HepG2 (cell line): Measurements from ENCODE around the gene ASGR1. TPM values are rescaled to one million over a fixed set of nuclear protein-coding genes. Genes with fewer than 3 reads are reported as not detected.
"Not testable (repeated sequence)": the region's sequence is repeated elsewhere in the genome, so short reads cannot be mapped to it uniquely, and the experiment has no call there.

Experiments used
- ATAC-seq: fragments of 200-7000 bp; cut with Tn5 transposase; 3 replicates; pipeline ENCODE4 v1.9.1; 2020; ENCODE audit warnings: mild to moderate bottlenecking, moderate library complexity
- BruUV-seq: library from RNA; stranded (reverse); fragments of 400-500 nt; replicated peaks from 2 replicates; lab custom pipeline; 2021; lab: Mats Ljungman, UMichigan
- CTCF ChIA-PET: fragments of 300-600 bp; formaldehyde crosslinking; extraction: SDS; loops from one replicate; lab custom pipeline; 2021; ENCODE audit warnings: low total read pairs, inconsistent platforms, low intra/inter-chr PET ratio; lab: Yijun Ruan, JAX
- POLR2A ChIA-PET: fragments of 350-600 bp; sonication (Branson Sonifier 250); formaldehyde crosslinking; loops from one replicate; lab custom pipeline; 2020; ENCODE audit warnings: antibody characterized with exemption, inconsistent platforms; lab: Yijun Ruan, JAX
- DNase-seq: peaks from one replicate; pipeline ENCODE4 v3.0.0-alpha.2; 2015; ENCODE audit warnings: low spot score
- FAIRE-seq: peaks from 3 replicates; lab custom pipeline; 2011; peaks lifted over from hg19 to GRCh38; lab: Jason Lieb, UNC
- H2AFZ ChIP-seq: one replicate; pipeline ENCODE4 v1.6.1; 2011; ENCODE audit warnings: low read length, inconsistent platforms
- H3K27ac ChIP-seq: fragments of 300-600 bp; 3 replicates; pipeline ENCODE4 v1.8.0; 2011; ENCODE audit warnings: mixed run types, mild to moderate bottlenecking, mixed read lengths, low read length, inconsistent platforms; ENCODE audit not compliant: insufficient read depth; ENCODE audit errors: extremely low read length
- H3K27me3 ChIP-seq, 2 experiments: fragments of 200-600 bp in 1 of 2; 2 replicates in 1 of 2; 3 replicates in 1 of 2; pipeline versions ENCODE4 v1.6.0 to v1.8.0; 2011; ENCODE audit warnings: low read length in 2 of 2, mild to moderate bottlenecking in 2 of 2, moderate library complexity in 2 of 2, inconsistent platforms in 1 of 2; ENCODE audit not compliant: insufficient read depth in 2 of 2, control insufficient read depth in 1 of 2
- H3K36me3 ChIP-seq, 2 experiments: fragments of 200-600 bp in 1 of 2; replicated peaks in 1 of 2; 2 replicates in 1 of 2; 3 replicates in 1 of 2; pipeline versions ENCODE4 v1.5.1 to v1.8.0; 2011; ENCODE audit warnings: low read length in 2 of 2, inconsistent platforms in 1 of 2; ENCODE audit not compliant: insufficient read depth in 2 of 2, control insufficient read depth in 1 of 2
- H3K4me1 ChIP-seq: 2 replicates; pipeline ENCODE4 v1.5.1; 2012; ENCODE audit warnings: low read length, inconsistent platforms; ENCODE audit not compliant: insufficient read depth
- H3K4me2 ChIP-seq: 2 replicates; pipeline ENCODE4 v1.6.0; 2011; ENCODE audit warnings: low read depth, low read length, inconsistent platforms
- H3K4me3 ChIP-seq, 3 experiments: fragments of 200-600 bp in 1 of 3; sonication (generic), shearing (Covaris generic) in 1 of 3; replicated peaks in 1 of 3; 2 replicates each; pipeline ENCODE4 v1.5.1; 2011 to 2016; ENCODE audit warnings: low read length in 3 of 3, inconsistent platforms in 2 of 3, low read depth in 2 of 3, mild to moderate bottlenecking in 2 of 3, control low read depth in 1 of 3, mixed read lengths in 1 of 3; ENCODE audit not compliant: insufficient read depth in 1 of 3
- H3K79me2 ChIP-seq: one replicate; pipeline ENCODE4 v1.6.1; 2011; ENCODE audit warnings: low read length, inconsistent platforms; ENCODE audit not compliant: insufficient read depth
- H3K9ac ChIP-seq: 2 replicates; pipeline ENCODE4 v1.6.0; 2011; ENCODE audit warnings: mild to moderate bottlenecking, low read depth, low read length, inconsistent platforms; ENCODE audit not compliant: insufficient read depth
- H3K9me3 ChIP-seq: 2 replicates; pipeline ENCODE4 v1.5.1; 2012; ENCODE audit warnings: mild to moderate bottlenecking, low read length
- H4K20me1 ChIP-seq: 2 replicates; pipeline ENCODE4 v1.6.0; 2011; ENCODE audit warnings: inconsistent platforms, mild to moderate bottlenecking, low read length, moderate library complexity; ENCODE audit not compliant: insufficient read depth
- MED1 ChIP-seq: sonication (generic); formaldehyde crosslinking; IDR thresholded peaks from 2 replicates; pipeline ENCODE4 v1.4.0; 2020; ENCODE audit warnings: missing genetic modification reagents
- POGZ ChIP-seq: sonication (generic); formaldehyde crosslinking; IDR thresholded peaks from 2 replicates; pipeline ENCODE4 v1.4.0; 2020; ENCODE audit warnings: mild to moderate bottlenecking, missing genetic modification reagents
- SAP130 ChIP-seq: IDR thresholded peaks from 2 replicates; pipeline ENCODE4 v1.6.1; 2016; ENCODE audit warnings: low read depth
- ZNF232 ChIP-seq: sonication (generic); formaldehyde crosslinking; IDR thresholded peaks from 2 replicates; pipeline ENCODE4 v1.4.0; 2020; ENCODE audit warnings: missing genetic modification reagents, borderline replicate concordance
- WGBS: methylation state at CpG from one replicate; pipeline ENCODE4 v1.1.6; 2017; ENCODE audit warnings: low lambda C conversion rate; 5-methylcytosine and 5-hydroxymethylcytosine counted together
- in situ Hi-C: cut with HindIII; loops from 2 replicates; pipeline ENCODE4 v1.10.0; 2017; ENCODE audit warnings: low pct_unique_long_range_greater_than_20kb; ENCODE audit not compliant: extremely low pct_ligation_motif_present
- intact Hi-C: fragments of 100-400 bp; cut with micrococcal nuclease; formaldehyde crosslinking; loops from one replicate; pipeline ENCODE4 v1.10.0; 2022; ENCODE audit not compliant: unreplicated experiment
- polyA plus RNA-seq, 8 experiments: library from polyadenylated mRNA; depleted of rRNA in 3 of 8; stranded (reverse) in 7 of 8; unstranded in 1 of 8; fragments of >200 nt; fragmentation: Illumina TruSeq in 4 of 8; extraction: Trizol in 4 of 8; gene quantifications; 2 replicates each; pipeline versions ENCODE4 v1.2.1 to v1.2.3, GENCODE V29; 2011 to 2016; ENCODE audit warnings: low read depth in 4 of 8, missing spikeins in 1 of 8, mixed read lengths in 1 of 8; ENCODE audit not compliant: insufficient read depth in 1 of 8
- total RNA-seq, 5 experiments: library from RNA; depleted of rRNA; stranded (reverse); fragments of >200 nt; fragmentation: Illumina TruSeq; extraction: Trizol; gene quantifications; 2 replicates each; pipeline ENCODE4 v1.2.3, GENCODE V29; 2016; ENCODE audit warnings: low read depth in 1 of 5
- TF ChIP-seq, protein P1 (sequence below): IDR thresholded peaks from 2 replicates; pipeline ENCODE4 v1.6.1; 2016

The ASGR1 gene
- total and polyA plus RNA-seq, 2 of the 13 experiments (the other 11 are each of a cell fraction or from before 2014, with no cell fraction given), result 353 to 796 TPM

DNA sequence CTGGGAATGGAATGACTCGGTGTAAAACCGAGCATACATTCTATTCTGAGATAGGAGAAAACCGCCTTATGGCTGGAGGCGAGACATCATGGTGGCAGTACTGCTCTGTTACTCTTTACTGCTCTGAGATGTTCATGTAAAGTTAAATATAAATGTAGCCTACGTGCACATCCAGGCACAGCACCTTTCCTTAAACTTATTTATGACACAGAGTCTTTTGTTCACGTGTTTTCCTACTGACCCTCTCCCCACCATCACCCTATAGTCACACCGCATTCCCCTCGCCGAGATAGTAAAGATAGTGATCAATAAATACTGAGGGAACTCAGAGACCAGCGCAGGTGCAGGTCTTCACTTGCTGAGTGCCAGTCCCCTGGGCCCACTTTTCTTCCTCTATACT, 19.6 kb downstream of the ASGR1 start:
- CTCF ChIA-PET, FAIRE-seq, H3K9me3 ChIP-seq, H3K4me3 ChIP-seq, H3K36me3 ChIP-seq, POLR2A ChIA-PET, H3K9ac ChIP-seq, H3K27me3 ChIP-seq, intact Hi-C loops, H3K27ac ChIP-seq, ATAC-seq, DNase-seq, BruUV-seq, H3K79me2 ChIP-seq, H2AFZ ChIP-seq, H4K20me1 ChIP-seq, in situ Hi-C loops: not testable (repeated sequence)
- 37% methylated on average over 10 of the region's 10 CpGs for WGBS
- H3K4me1 ChIP-seq, result peaks cover 37% of the 10 kb centered on the region
- H3K4me2 ChIP-seq, result peak overlapping the region; percentile 10; the same call in 1 of the 2 replicates
- TF ChIP-seq SAP130 (CRISPR knock-in tag) (peak; percentile 26; the same call in 1 of the 2 replicates), ZNF232 (CRISPR knock-in tag) (peak; percentile 86), MED1 (CRISPR knock-in tag) (peak; percentile 42; the same call in 1 of the 2 replicates), POGZ (CRISPR knock-in tag) (0 out of 2 replicates have a peak, but pooled peaks have one; percentile 14)
- TF ChIP-seq, protein P1, sequence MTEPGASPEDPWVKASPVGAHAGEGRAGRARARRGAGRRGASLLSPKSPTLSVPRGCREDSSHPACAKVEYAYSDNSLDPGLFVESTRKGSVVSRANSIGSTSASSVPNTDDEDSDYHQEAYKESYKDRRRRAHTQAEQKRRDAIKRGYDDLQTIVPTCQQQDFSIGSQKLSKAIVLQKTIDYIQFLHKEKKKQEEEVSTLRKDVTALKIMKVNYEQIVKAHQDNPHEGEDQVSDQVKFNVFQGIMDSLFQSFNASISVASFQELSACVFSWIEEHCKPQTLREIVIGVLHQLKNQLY, result peak; percentile 52; the same call in 1 of the 2 replicates

DNA sequence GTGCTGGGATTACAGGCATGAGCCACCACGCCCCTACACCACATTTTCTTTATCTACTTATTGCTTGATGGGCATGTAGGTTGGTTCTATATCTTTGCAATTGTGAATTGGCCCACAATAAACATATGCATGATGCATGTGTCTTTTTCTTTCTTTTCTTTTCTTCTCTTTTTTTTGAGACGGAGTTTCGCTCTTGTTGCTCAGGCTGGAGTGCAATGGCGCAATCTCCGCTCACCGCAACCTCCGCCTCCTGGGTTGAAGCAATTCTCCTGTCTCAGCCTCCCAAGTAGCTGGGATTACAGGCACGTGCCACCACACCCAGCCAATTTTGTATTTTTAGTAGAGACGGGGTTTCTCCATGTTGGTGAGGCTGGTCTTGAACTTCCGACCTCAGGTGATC, 20.7 kb downstream of the ASGR1 start:
- POLR2A ChIA-PET, result interaction anchor here (0.7 to 1.2 kb wide), 2 partner anchors 9 to 41 kb away, joined by 4 to 5 read pairs; no protein-coding TSS in a partner anchor
- in situ Hi-C loops, result not testable (repeated sequence)

More for the DNA sequence above, 20.7 kb downstream of the ASGR1 start:
- H3K9me3 ChIP-seq, DNase-seq, H2AFZ ChIP-seq, H3K36me3 ChIP-seq, H3K27me3 ChIP-seq, H3K27ac ChIP-seq, H4K20me1 ChIP-seq, BruUV-seq, intact Hi-C loops, H3K4me3 ChIP-seq, H3K4me2 ChIP-seq, FAIRE-seq, H3K9ac ChIP-seq, H3K79me2 ChIP-seq, ATAC-seq, CTCF ChIA-PET: not testable (repeated sequence)
- peaks cover 33% of the 10 kb centered on the region for H3K4me1 ChIP-seq
- WGBS, result 96% methylated on average over 10 of the region's 10 CpGs
